PC-3 (cell line): ENCODE data around the gene TAP1.

ENCODE experiments used
- EZH2 ChIP-seq: fragments of 300-600 bp; sonication (generic); IDR thresholded peaks from one replicate; pipeline ENCODE4 v1.6.1; 2017; ENCODE audit warnings: antibody characterized with exemption, mild to moderate bottlenecking, low read length; ENCODE audit not compliant: unreplicated experiment
- EZH2phosphoT487 ChIP-seq: fragments of 300-600 bp; sonication (generic); IDR thresholded peaks from 2 replicates; pipeline ENCODE4 v1.6.1; 2018; ENCODE audit warnings: mild to moderate bottlenecking, antibody characterized with exemption, low read length, borderline replicate concordance
- TF ChIP-seq, protein P1 (sequence below): fragments of 300-600 bp; sonication (generic); conservative IDR thresholded peaks from 2 replicates; pipeline ENCODE4 v1.5.1; 2017; ENCODE audit warnings: antibody characterized with exemption, low read depth, mild to moderate bottlenecking, low read length

GRCh38 chr6:32814145-32814544 is 39.4 kb downstream of the TAP1 start:
- TF ChIP-seq, protein P1, sequence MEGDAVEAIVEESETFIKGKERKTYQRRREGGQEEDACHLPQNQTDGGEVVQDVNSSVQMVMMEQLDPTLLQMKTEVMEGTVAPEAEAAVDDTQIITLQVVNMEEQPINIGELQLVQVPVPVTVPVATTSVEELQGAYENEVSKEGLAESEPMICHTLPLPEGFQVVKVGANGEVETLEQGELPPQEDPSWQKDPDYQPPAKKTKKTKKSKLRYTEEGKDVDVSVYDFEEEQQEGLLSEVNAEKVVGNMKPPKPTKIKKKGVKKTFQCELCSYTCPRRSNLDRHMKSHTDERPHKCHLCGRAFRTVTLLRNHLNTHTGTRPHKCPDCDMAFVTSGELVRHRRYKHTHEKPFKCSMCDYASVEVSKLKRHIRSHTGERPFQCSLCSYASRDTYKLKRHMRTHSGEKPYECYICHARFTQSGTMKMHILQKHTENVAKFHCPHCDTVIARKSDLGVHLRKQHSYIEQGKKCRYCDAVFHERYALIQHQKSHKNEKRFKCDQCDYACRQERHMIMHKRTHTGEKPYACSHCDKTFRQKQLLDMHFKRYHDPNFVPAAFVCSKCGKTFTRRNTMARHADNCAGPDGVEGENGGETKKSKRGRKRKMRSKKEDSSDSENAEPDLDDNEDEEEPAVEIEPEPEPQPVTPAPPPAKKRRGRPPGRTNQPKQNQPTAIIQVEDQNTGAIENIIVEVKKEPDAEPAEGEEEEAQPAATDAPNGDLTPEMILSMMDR: no peak
- TF ChIP-seq EZH2 (no peak), EZH2phosphoT487 (no peak)
